GM18511 (cell line): ENCODE data around the gene UGT2B15.
"Not testable (repeated sequence)": the region's sequence is repeated elsewhere in the genome, so short reads cannot be mapped to it uniquely, and the experiment has no call there.

Source experiments
- ATAC-seq: cut with Tn5 transposase; IDR thresholded peaks from one replicate; pipeline ENCODE4 v1.9.1; 2021; ENCODE audit warnings: mild to moderate bottlenecking, moderate library complexity; ENCODE audit not compliant: unreplicated experiment

UGT2B15 gene

GRCh38 chr4:68670479-68670939 is at the start of gene UGT2B15:
TSS of gene UGT2B15 (minus strand) at chr4:68670652. CDS start at chr4:68670618, 34 bp downstream.
- ATAC-seq: not testable (repeated sequence)

DNA sequence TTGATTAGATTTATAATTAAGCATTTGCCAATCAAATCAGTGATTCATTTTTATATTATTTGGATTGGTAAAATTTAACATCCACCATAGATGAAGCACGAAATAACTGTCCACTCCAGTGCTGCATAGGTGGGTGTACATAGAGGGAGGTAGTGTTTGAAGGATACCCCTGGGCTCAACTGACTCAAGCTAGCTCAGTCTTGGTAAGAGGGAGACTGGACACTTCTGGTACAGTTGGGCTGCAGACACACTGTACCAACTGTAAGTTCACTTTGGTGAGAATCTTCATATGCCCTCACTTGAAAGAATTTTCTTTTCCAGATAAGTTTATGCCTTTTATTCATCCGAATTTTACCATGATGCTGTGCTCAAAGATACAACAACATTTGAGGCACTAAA is 48.6 kb upstream of the UGT2B15 start:
- ATAC-seq: no peak

- peak; percentile 73 for ATAC-seq
These were observed 48.1 kb upstream of the UGT2B15 start for GRCh38 chr4:68718447-68719074.

DNA sequence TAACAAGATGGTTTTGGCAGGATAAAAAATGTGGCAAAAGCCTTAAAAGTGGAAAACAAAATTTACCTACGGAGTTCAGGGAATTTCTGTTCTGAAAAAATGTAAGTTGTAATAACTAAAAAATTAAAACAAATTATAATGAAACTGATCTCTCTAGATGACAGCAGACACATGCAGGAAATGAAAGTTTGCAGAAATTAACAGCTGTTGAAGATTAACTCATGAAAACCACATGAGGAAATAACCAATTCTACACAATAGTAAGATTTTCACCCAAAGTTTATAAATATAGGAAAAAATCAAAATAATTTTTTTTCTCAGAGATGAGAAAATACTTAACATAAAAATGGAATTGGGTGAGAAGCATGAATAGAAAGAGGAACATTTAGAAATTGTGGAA is 47.5 kb upstream of the UGT2B15 start:
- ATAC-seq: peak; percentile 84

DNA sequence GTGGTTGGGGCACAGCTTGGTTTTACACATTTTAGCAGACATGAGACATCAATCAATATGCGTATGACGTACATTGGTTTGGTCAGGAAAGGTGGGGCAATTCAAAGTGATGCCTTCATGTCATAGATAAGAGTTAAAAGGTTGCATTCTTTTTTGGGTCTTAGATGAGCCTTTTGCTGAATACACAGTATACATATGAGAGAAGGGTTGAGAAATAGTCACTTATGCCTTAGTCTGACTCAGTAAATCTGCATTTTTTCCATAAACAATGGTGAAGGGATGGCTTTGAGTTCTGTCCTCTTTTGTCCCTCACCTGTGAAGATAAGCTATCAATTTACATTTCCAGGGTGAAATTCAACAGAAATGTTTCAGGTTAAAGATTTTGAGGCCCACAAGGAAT is 43.9 kb upstream of the UGT2B15 start:
- no peak for ATAC-seq

DNA sequence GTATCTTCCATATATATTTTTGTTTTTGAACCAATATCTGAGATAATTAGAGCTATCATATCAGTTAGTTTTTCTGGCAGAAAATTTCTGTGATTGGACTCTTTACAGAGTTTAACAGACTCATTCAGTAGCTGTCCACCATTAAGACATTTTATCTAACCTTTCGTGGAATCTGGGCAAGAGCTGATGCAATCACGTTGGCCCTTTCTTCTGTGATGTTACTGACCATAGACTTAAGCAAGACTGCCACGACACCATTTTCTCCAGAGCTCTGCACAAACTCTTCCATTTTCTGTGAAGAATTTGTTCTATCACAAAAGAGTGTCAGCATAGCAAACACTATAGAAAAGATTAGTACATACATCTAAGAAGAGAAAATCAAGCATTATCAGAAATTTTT is 41.8 kb upstream of the UGT2B15 start:
- no peak for ATAC-seq

- no peak for ATAC-seq
These were observed 38.1 kb upstream of the UGT2B15 start for GRCh38 chr4:68708566-68708965.

- not testable (repeated sequence) for ATAC-seq
These were observed 32.7 kb upstream of the UGT2B15 start for GRCh38 chr4:68703168-68703567.

- no peak for ATAC-seq
These were observed 29.7 kb upstream of the UGT2B15 start for GRCh38 chr4:68700152-68700551.

- ATAC-seq: no peak
These were observed 23.0 kb upstream of the UGT2B15 start for GRCh38 chr4:68693325-68694075.

GRCh38 chr4:68691186-68691585 is 20.7 kb upstream of the UGT2B15 start:
- ATAC-seq: no peak

DNA sequence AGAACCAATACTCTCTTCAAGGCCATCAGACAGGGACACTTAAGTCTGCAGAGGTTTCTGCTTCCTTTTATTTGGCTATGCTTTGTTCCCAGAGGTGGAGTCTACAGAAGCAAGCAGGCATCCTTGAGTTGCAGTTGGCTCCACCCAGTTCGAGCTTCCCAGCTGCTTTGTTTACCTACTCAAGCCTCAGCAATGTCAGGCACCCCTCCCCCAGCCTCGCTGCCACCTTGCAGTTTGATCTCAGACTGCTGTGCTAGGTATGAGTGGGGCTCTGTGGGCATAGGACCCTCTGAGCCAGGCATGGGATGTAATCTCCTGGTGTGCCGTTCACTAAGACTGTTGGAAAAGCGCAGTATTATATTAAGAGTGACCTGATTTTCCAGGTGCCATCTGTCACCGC is 12.6 kb upstream of the UGT2B15 start:
- ATAC-seq: no peak

GRCh38 chr4:68681298-68681697 is 10.8 kb upstream of the UGT2B15 start:
- not testable (repeated sequence) for ATAC-seq

GRCh38 chr4:68673143-68673542 is 2.7 kb upstream of the UGT2B15 start:
- ATAC-seq: no peak

DNA sequence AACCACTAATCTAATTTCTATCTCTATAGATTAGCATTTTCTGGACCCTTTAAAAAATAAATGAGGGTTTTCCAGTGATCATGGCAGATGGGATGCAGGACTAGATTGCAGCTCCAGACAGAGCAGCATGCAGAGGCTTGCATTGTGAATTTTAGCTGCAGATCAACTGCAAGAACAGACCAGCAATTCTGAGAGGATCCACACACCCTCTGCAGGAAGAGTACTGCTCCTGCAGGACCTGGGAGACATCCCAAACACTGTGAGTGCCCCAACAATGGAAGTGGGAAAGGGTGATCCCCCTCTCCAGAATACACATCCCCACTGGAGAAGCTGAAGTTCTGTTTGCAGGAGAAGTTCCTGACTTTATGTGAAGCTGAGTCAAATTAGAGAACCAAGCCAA is 765 bp upstream of the UGT2B15 start:
- ATAC-seq: not testable (repeated sequence)

DNA sequence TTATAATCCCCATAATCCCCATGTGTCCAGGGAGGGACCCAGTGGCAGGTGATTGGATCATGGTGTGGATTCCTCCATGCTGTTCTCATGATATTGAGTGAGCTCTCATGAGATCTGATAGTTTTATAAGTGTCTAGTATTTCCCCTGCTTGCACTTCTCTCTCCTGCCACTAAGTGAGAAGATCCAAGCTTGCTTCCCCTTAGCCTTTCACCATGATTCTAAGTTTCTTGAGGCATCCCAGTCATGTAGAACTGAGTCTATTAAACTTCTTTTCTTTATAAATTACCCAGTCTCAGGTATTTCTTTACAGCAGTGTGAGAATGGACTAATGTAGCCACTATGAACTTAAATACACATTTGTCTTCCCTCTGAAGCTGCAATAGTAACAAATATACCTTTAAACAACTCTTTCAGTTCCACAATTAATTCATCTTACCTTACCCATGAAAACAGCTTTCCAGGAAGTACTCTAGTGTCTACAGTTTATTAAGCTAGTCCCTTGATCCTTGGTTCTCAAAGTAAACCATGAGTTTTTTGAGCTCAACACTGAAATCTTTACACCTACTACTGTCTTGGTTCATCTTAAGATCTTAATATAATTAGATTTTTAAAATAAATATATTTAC is 1.8 kb downstream of the UGT2B15 start:
- peak; percentile 65 for ATAC-seq

- not testable (repeated sequence) for ATAC-seq
These were observed 2.9 kb downstream of the UGT2B15 start for GRCh38 chr4:68667551-68667950.

GRCh38 chr4:68664721-68665120 is 5.7 kb downstream of the UGT2B15 start:
- not testable (repeated sequence) for ATAC-seq

GRCh38 chr4:68662836-68663574 is 7.4 kb downstream of the UGT2B15 start:
- ATAC-seq: peak; percentile 60

DNA sequence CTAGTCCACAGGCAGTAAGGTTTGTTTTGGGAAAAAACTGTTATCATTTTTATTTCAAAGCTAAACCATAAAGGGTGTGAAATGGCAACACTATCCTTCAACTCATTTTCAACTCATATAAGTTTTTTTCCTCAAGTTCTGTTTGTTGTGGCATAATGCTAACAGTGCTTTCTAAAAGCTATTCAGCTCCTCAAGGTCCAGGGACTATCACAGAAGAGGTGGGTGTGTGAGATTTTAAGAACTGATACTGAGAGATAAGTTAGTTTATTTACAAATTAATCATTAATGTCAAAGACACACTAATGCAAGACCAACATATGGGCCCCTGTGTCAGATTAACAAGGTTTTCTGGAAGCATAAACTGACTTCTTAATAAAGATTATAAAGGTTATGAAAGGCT is 11.8 kb downstream of the UGT2B15 start:
- no peak for ATAC-seq

DNA sequence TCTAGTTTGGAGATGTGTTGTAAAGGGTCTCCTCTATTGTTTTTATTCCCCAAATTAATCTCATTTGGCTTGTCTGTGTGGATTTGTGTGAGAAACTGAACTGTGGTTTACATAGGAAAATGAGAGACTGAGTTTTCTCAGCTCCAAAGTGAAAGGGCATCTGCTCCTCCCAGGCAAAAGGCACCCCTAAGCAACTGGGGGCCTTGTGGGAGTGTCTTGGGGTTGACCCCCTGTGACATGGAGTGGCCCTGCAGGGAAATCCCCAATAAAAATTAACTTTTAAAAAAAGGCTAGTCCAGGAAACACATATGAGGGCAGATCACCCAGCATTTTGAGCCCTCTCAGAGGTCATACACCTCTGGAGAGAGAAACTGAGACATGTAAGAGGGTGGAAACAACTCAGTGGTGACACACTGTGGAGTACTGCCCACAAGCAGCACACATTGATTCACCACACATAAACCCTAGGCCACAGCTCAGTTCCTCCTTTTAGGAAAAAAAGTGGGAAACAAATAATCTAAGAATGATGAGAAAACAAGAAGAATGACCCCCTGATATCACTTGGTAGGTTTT is 13.3 kb downstream of the UGT2B15 start:
- ATAC-seq: peak; percentile 77
